ENCODE data around the gene CD300C.

The CD300C gene

GRCh38 chr17:74531231-74531761 lies 14.6 kb downstream of the CD300C start, which contains the start of gene CD300LB (continued):
- TF ChIP-seq ZNF704 (tag by site-specific recombination; IDR thresholded peaks at IDR 0.05), result no peak
- no peak for TF ChIP-seq ZNF169 (tag by site-specific recombination; IDR thresholded peaks at IDR 0.05)
- no peak for TF ChIP-seq REPIN1 (tag by site-specific recombination; IDR thresholded peaks at IDR 0.05; ENCODE audit: low read depth)
- TF ChIP-seq ZNF621 (tag by site-specific recombination; IDR thresholded peaks at IDR 0.05), result no peak
- TF ChIP-seq ZNF280C (tag by site-specific recombination; IDR thresholded peaks at IDR 0.05), result no peak
- no peak for TF ChIP-seq ZNF311 (tag by site-specific recombination; IDR thresholded peaks at IDR 0.05; ENCODE audit: borderline replicate concordance)
- no peak for TF ChIP-seq ZEB2 (tag by site-specific recombination; IDR thresholded peaks at IDR 0.05)
- TF ChIP-seq ZIC2 (tag by site-specific recombination; IDR thresholded peaks at IDR 0.05), result no peak
- TF ChIP-seq ZBTB1 (tag by site-specific recombination; IDR thresholded peaks at IDR 0.05), result no peak
- TF ChIP-seq ZNF629 (tag by site-specific recombination; IDR thresholded peaks at IDR 0.05), result no peak
- no peak for TF ChIP-seq ZNF138 (tag by site-specific recombination; IDR thresholded peaks at IDR 0.05; ENCODE audit: borderline replicate concordance)

GRCh38 chr17:74530831-74531150 lies 15.1 kb downstream of the CD300C start:
- Histone ChIP-seq H3K27ac (ENCODE audit: extremely low read depth, low read depth, low read length) (no peak overlapping the region), H3K36me3 (ENCODE audit: control insufficient read depth in 2 of 2, insufficient read depth in 1 of 2, low read length in 2 of 2) (no peaks in the 10 kb centered on the region), H3K4me1 (ENCODE audit: control insufficient read depth, insufficient read depth, low read length) (no peaks in the 10 kb centered on the region), H3K9me3 (ENCODE audit: control insufficient read depth, insufficient read depth, low read depth, low read length) (no peaks in the 10 kb centered on the region), H3K4me3 (ENCODE audit: low read depth, low read length) (no peak overlapping the region)
- ChIA-PET POLR2A (interaction anchor here (0.6 kb wide), 1 partner anchor 88 kb away, joined by 9 read pairs; no protein-coding TSS in a partner anchor), CTCF (interaction anchor here (0.5 to 1.1 kb wide), 3 partner anchors 15 to 163 kb away, joined by 3 to 5 read pairs (median 4); partner anchors contain the start of gene CD300C)
- no peak for TF ChIP-seq ZNF140 (tag by site-specific recombination; IDR thresholded peaks at IDR 0.05)
- TF ChIP-seq PRDM10 (tag by site-specific recombination; IDR thresholded peaks at IDR 0.05), result no peak
- no peak for TF ChIP-seq ZNF211 (tag by site-specific recombination; IDR thresholded peaks at IDR 0.05; ENCODE audit: low read depth)
- no peak for TF ChIP-seq ZNF580 (tag by site-specific recombination; IDR thresholded peaks at IDR 0.05)
- no peak for TF ChIP-seq ZNF777 (tag by site-specific recombination; IDR thresholded peaks at IDR 0.05; ENCODE audit: borderline replicate concordance)
- TF ChIP-seq ATF2 (tag by site-specific recombination; IDR thresholded peaks at IDR 0.05; ENCODE audit: low read depth), result no peak
- no peak for TF ChIP-seq ZNF654 (tag by site-specific recombination; IDR thresholded peaks at IDR 0.05; ENCODE audit: low read depth)
- no peak for TF ChIP-seq ZNF280D (tag by site-specific recombination; IDR thresholded peaks at IDR 0.05)
- TF ChIP-seq ZNF837 (tag by site-specific recombination; IDR thresholded peaks at IDR 0.05), result no peak
- TF ChIP-seq ZNF324 (tag by site-specific recombination; IDR thresholded peaks at IDR 0.05), result no peak
- no peak for TF ChIP-seq ZNF677 (tag by site-specific recombination; IDR thresholded peaks at IDR 0.05)
- TF ChIP-seq ZNF529 (tag by site-specific recombination; IDR thresholded peaks at IDR 0.05; ENCODE audit: insufficient replicate concordance), result no peak
- TF ChIP-seq ZNF785 (tag by site-specific recombination; IDR thresholded peaks at IDR 0.05), result no peak
- no peak for TF ChIP-seq ZNF24 (tag by site-specific recombination; IDR thresholded peaks at IDR 0.05)
